Measurements from ENCODE around the gene SALL1. TPM values are rescaled to one million over a fixed set of nuclear protein-coding genes. Genes with fewer than 3 reads are reported as not detected.

Gene SALL1
- total RNA-seq, 1 experiment from 2014 or later, result not detected

DNA sequence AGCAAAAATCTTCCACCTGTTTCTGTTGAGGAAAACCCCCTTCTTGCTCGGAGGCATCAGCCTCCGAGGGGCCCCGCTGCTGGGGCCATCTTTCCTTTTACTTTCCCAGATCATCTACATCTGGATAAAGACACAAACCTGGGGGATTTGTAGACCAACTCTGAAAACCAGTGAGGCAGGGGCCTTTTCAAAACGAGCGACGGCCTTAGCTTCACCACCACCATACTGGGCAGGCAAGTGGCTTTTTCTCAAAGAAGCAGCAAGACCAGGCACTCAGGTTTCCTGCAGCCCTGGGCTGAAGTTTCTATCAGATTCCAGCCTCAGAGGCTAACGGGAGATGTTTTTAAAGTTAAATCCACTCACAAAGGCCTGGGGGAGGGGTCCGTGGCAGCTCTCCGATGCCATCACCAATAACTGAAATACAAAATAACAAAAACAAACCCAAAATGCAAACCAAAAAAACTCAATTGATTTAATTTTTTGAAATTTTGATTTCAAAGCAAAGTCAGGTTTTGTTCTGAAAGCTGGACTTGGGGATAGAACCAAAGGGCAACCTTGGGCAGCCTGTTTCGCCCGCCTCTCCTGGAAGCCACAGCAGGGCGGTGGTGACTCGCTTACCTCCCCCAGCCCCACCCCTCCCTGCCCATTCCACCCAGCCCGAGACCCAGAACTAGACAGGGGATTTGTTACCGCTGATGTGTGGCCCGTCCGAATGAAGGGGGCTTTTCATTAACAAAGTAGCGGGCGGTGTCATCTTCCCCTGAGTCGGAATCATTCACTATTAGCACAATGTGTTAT lies 55.8 kb downstream of the SALL1 start:
- H3K9ac ChIP-seq (ENCODE audit: low read length), result no peak overlapping the region
- no peaks in the 10 kb centered on the region for H3K79me2 ChIP-seq (ENCODE audit: insufficient read depth, low read length)
- H3K9me3 ChIP-seq (ENCODE audit: control insufficient read depth in 1 of 2, insufficient read depth in 1 of 2, low read depth in 1 of 2, low read length in 2 of 2), result no peaks in the 10 kb centered on the region
- no peak overlapping the region for H2AFZ ChIP-seq (ENCODE audit: low read depth, low read length, poor library complexity, severe bottlenecking)
- ChIA-PET CTCF (no interaction called here), POLR2A (no interaction called here), RAD21 (ENCODE audit: low non-redundant PET in 1 of 2, low total read pairs in 2 of 2, uncharacterized antibody in 2 of 2, unreplicated experiment in 2 of 2) (no interaction called here)
- no TSS peak for BruUV-seq (replicated peaks)
- DNase-seq (ENCODE audit: low read depth, low spot score) (no peak), ATAC-seq (no peak)
- H3K4me3 ChIP-seq (replicated peaks in 1 of 2; ENCODE audit: low read depth in 1 of 2, low read length in 2 of 2), result no peak overlapping the region
- TF ChIP-seq EZH2 (IDR thresholded peaks at IDR 0.05) (no peak), YY1 (IDR thresholded peaks at IDR 0.05; ENCODE audit: extremely low read depth, insufficient replicate concordance, low read depth, low read length) (no peak), SP1 (IDR thresholded peaks at IDR 0.05; ENCODE audit: low read depth) (no peak), ZFX (IDR thresholded peaks at IDR 0.05) (no peak), POLR2A (IDR thresholded peaks at IDR 0.05; ENCODE audit: borderline replicate concordance, extremely low read depth, insufficient read depth, insufficient read length) (no peak), SIN3A (IDR thresholded peaks at IDR 0.05; ENCODE audit: low read depth) (no peak), EZH2phosphoT487 (IDR thresholded peaks at IDR 0.05; ENCODE audit: borderline replicate concordance) (no peak), FOSL1 (IDR thresholded peaks at IDR 0.05; ENCODE audit: low read depth) (no peak), CEBPB (IDR thresholded peaks at IDR 0.05; ENCODE audit: low read depth) (no peak), RAD21 (IDR thresholded peaks at IDR 0.05; ENCODE audit: low read depth) (no peak), CBX3 (IDR thresholded peaks at IDR 0.05; ENCODE audit: low read depth) (no peak), ATF3 (IDR thresholded peaks at IDR 0.05) (no peak), POLR2AphosphoS5 (IDR thresholded peaks at IDR 0.05; ENCODE audit: low read depth, low read length) (no peak), ZNF274 (IDR thresholded peaks at IDR 0.05; ENCODE audit: low read depth, low read length) (no peak), JUND (IDR thresholded peaks at IDR 0.05) (no peak)
- TF ChIP-seq, protein P1, sequence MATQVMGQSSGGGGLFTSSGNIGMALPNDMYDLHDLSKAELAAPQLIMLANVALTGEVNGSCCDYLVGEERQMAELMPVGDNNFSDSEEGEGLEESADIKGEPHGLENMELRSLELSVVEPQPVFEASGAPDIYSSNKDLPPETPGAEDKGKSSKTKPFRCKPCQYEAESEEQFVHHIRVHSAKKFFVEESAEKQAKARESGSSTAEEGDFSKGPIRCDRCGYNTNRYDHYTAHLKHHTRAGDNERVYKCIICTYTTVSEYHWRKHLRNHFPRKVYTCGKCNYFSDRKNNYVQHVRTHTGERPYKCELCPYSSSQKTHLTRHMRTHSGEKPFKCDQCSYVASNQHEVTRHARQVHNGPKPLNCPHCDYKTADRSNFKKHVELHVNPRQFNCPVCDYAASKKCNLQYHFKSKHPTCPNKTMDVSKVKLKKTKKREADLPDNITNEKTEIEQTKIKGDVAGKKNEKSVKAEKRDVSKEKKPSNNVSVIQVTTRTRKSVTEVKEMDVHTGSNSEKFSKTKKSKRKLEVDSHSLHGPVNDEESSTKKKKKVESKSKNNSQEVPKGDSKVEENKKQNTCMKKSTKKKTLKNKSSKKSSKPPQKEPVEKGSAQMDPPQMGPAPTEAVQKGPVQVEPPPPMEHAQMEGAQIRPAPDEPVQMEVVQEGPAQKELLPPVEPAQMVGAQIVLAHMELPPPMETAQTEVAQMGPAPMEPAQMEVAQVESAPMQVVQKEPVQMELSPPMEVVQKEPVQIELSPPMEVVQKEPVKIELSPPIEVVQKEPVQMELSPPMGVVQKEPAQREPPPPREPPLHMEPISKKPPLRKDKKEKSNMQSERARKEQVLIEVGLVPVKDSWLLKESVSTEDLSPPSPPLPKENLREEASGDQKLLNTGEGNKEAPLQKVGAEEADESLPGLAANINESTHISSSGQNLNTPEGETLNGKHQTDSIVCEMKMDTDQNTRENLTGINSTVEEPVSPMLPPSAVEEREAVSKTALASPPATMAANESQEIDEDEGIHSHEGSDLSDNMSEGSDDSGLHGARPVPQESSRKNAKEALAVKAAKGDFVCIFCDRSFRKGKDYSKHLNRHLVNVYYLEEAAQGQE (IDR thresholded peaks at IDR 0.05; ENCODE audit: low read depth), result no peak
- TF ChIP-seq, protein P2, sequence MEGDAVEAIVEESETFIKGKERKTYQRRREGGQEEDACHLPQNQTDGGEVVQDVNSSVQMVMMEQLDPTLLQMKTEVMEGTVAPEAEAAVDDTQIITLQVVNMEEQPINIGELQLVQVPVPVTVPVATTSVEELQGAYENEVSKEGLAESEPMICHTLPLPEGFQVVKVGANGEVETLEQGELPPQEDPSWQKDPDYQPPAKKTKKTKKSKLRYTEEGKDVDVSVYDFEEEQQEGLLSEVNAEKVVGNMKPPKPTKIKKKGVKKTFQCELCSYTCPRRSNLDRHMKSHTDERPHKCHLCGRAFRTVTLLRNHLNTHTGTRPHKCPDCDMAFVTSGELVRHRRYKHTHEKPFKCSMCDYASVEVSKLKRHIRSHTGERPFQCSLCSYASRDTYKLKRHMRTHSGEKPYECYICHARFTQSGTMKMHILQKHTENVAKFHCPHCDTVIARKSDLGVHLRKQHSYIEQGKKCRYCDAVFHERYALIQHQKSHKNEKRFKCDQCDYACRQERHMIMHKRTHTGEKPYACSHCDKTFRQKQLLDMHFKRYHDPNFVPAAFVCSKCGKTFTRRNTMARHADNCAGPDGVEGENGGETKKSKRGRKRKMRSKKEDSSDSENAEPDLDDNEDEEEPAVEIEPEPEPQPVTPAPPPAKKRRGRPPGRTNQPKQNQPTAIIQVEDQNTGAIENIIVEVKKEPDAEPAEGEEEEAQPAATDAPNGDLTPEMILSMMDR (IDR thresholded peaks at IDR 0.05 in 2 of 3, conservative IDR thresholded peaks at IDR 0.05 in 1 of 3; ENCODE audit: borderline replicate concordance in 1 of 3, insufficient read depth in 1 of 3, low read depth in 2 of 3, low read length in 2 of 3), result no peak
- H3K27ac ChIP-seq (ENCODE audit: low read depth, low read length), result no peak overlapping the region
- intact Hi-C loops (cut with micrococcal nuclease), result no loop called here
- no peaks in the 10 kb centered on the region for H3K9me2 ChIP-seq (ENCODE audit: insufficient read depth)
- H3K36me3 ChIP-seq (ENCODE audit: control insufficient read depth in 1 of 2, insufficient read depth in 2 of 2, low read length in 2 of 2), result no peaks in the 10 kb centered on the region
- no peaks in the 10 kb centered on the region for H4K20me1 ChIP-seq (ENCODE audit: insufficient read depth)
- H3K27me3 ChIP-seq (ENCODE audit: insufficient read depth, low read length), result no peaks in the 10 kb centered on the region; the same call in 1 of the 2 replicates
- no peaks in the 10 kb centered on the region for H3K4me1 ChIP-seq (ENCODE audit: control insufficient read depth in 1 of 2, insufficient read depth in 2 of 2, low read length in 2 of 2)
- no peak overlapping the region for H3K4me2 ChIP-seq (ENCODE audit: low read length)
